Neuron (in vitro differentiated cells): ENCODE results near the gene PADI4.

Experiments
- H2AFZ ChIP-seq: one replicate; pipeline ENCODE4 v1.6.1; 2013; ENCODE audit warnings: low read depth, mild to moderate bottlenecking, inconsistent platforms, low read length, moderate library complexity
- H3K27me3 ChIP-seq: one replicate; pipeline ENCODE4 v1.6.1; 2013; ENCODE audit warnings: low read length; ENCODE audit not compliant: insufficient read depth
- H3K36me3 ChIP-seq: one replicate; pipeline ENCODE4 v1.6.1; 2013; ENCODE audit warnings: low read length; ENCODE audit not compliant: insufficient read depth
- H3K4me1 ChIP-seq: one replicate; pipeline ENCODE4 v1.6.1; 2013; ENCODE audit warnings: low read length; ENCODE audit not compliant: insufficient read depth
- H3K4me3 ChIP-seq: 2 replicates; pipeline ENCODE4 v1.5.1; 2013; ENCODE audit warnings: mild to moderate bottlenecking, low read length, moderate library complexity
- H3K9me3 ChIP-seq: one replicate; pipeline ENCODE4 v1.6.1; 2013; ENCODE audit warnings: low read length

PADI4 gene

GRCh38 chr1:17290553-17290952, 17.4 kb upstream of the PADI4 start:
- Histone ChIP-seq H3K36me3 (no peaks in the 10 kb centered on the region), H3K4me1 (no peaks in the 10 kb centered on the region), H3K4me3 (no peak overlapping the region), H3K9me3 (no peaks in the 10 kb centered on the region), H2AFZ (no peak overlapping the region), H3K27me3 (no peaks in the 10 kb centered on the region)

- H3K9me3 ChIP-seq = no peaks in the 10 kb centered on the region
- no peaks in the 10 kb centered on the region for H3K36me3 ChIP-seq
- H3K4me1 ChIP-seq = no peaks in the 10 kb centered on the region
- no peaks in the 10 kb centered on the region for H3K27me3 ChIP-seq
- H2AFZ ChIP-seq = no peak overlapping the region
- no peak overlapping the region for H3K4me3 ChIP-seq
Observed at GRCh38 chr1:17292299-17293160, 15.5 kb upstream of the PADI4 start.

GRCh38 chr1:17293681-17294425, 14.1 kb upstream of the PADI4 start:
- Histone ChIP-seq H2AFZ (no peak overlapping the region), H3K4me3 (no peak overlapping the region), H3K4me1 (no peaks in the 10 kb centered on the region), H3K36me3 (no peaks in the 10 kb centered on the region), H3K9me3 (no peaks in the 10 kb centered on the region), H3K27me3 (no peaks in the 10 kb centered on the region)

- H3K4me1 ChIP-seq = no peaks in the 10 kb centered on the region
- no peak overlapping the region for H2AFZ ChIP-seq
- no peak overlapping the region for H3K4me3 ChIP-seq
- H3K9me3 ChIP-seq = no peaks in the 10 kb centered on the region
- no peaks in the 10 kb centered on the region for H3K36me3 ChIP-seq
- no peaks in the 10 kb centered on the region for H3K27me3 ChIP-seq
Observed at GRCh38 chr1:17295292-17295691, 12.7 kb upstream of the PADI4 start.

GRCh38 chr1:17296086-17296485, 11.9 kb upstream of the PADI4 start:
- Histone ChIP-seq H3K4me1 (no peaks in the 10 kb centered on the region), H3K36me3 (no peaks in the 10 kb centered on the region), H3K9me3 (no peaks in the 10 kb centered on the region), H2AFZ (no peak overlapping the region), H3K27me3 (no peaks in the 10 kb centered on the region), H3K4me3 (no peak overlapping the region)

GRCh38 chr1:17297991-17298390, 10.0 kb upstream of the PADI4 start:
- Histone ChIP-seq H3K4me1 (no peaks in the 10 kb centered on the region), H3K36me3 (no peaks in the 10 kb centered on the region), H2AFZ (no peak overlapping the region), H3K4me3 (no peak overlapping the region), H3K9me3 (peaks cover 2% of the 10 kb centered on the region), H3K27me3 (no peaks in the 10 kb centered on the region)

GRCh38 chr1:17301767-17302166, 6.2 kb upstream of the PADI4 start:
- Histone ChIP-seq H3K36me3 (no peaks in the 10 kb centered on the region), H3K4me1 (no peaks in the 10 kb centered on the region), H2AFZ (no peak overlapping the region), H3K4me3 (no peak overlapping the region), H3K9me3 (peaks cover 2% of the 10 kb centered on the region), H3K27me3 (no peaks in the 10 kb centered on the region)

- Histone ChIP-seq H3K9me3 (peaks cover 2% of the 10 kb centered on the region), H3K36me3 (no peaks in the 10 kb centered on the region), H2AFZ (no peak overlapping the region), H3K4me3 (no peak overlapping the region), H3K27me3 (no peaks in the 10 kb centered on the region), H3K4me1 (no peaks in the 10 kb centered on the region)
Observed at GRCh38 chr1:17304151-17304825, 3.7 kb upstream of the PADI4 start.

GRCh38 chr1:17304826-17305175, 3.2 kb upstream of the PADI4 start:
- Histone ChIP-seq H3K4me3 (no peak overlapping the region), H3K27me3 (no peaks in the 10 kb centered on the region), H3K36me3 (no peaks in the 10 kb centered on the region), H2AFZ (no peak overlapping the region), H3K4me1 (no peaks in the 10 kb centered on the region), H3K9me3 (peaks cover 2% of the 10 kb centered on the region)

- H3K4me3 ChIP-seq = no peak overlapping the region
- no peak overlapping the region for H2AFZ ChIP-seq
- H3K36me3 ChIP-seq = no peaks in the 10 kb centered on the region
- no peaks in the 10 kb centered on the region for H3K4me1 ChIP-seq
- H3K9me3 ChIP-seq = peaks cover 2% of the 10 kb centered on the region
- H3K27me3 ChIP-seq = no peaks in the 10 kb centered on the region
Observed at GRCh38 chr1:17305576-17306095, 2.4 kb upstream of the PADI4 start.

GRCh38 chr1:17306407-17306806, 1.6 kb upstream of the PADI4 start:
- Histone ChIP-seq H3K4me1 (no peaks in the 10 kb centered on the region), H3K9me3 (peaks cover 2% of the 10 kb centered on the region), H3K36me3 (no peaks in the 10 kb centered on the region), H3K27me3 (no peaks in the 10 kb centered on the region), H3K4me3 (no peak overlapping the region), H2AFZ (no peak overlapping the region)

- H3K9me3 ChIP-seq = peaks cover 2% of the 10 kb centered on the region
- H2AFZ ChIP-seq = no peak overlapping the region
- H3K27me3 ChIP-seq = no peaks in the 10 kb centered on the region
- no peaks in the 10 kb centered on the region for H3K36me3 ChIP-seq
- H3K4me3 ChIP-seq = no peak overlapping the region
- no peaks in the 10 kb centered on the region for H3K4me1 ChIP-seq
Observed at GRCh38 chr1:17306921-17307320, 1.1 kb upstream of the PADI4 start.

- Histone ChIP-seq H3K4me3 (no peak overlapping the region), H3K4me1 (no peaks in the 10 kb centered on the region), H3K27me3 (no peaks in the 10 kb centered on the region), H3K36me3 (no peaks in the 10 kb centered on the region), H2AFZ (no peak overlapping the region), H3K9me3 (peaks cover 2% of the 10 kb centered on the region)
Observed at GRCh38 chr1:17307329-17307728, 668 bp upstream of the PADI4 start.
